Left ventricle myocardium inferior (tissue), 1 donor: ENCODE data around the gene GRIK4. TPM values are rescaled to one million over a fixed set of nuclear protein-coding genes. Genes with fewer than 3 reads are reported as not detected.

Source experiments
- DNase-seq: peaks from one replicate; pipeline ENCODE4 v3.0.0-alpha.2; 2020
- H3K27ac ChIP-seq: fragments of 200-600 bp; replicated peaks from 2 replicates; pipeline ENCODE4 v1.8.0; 2021
- H3K27me3 ChIP-seq: fragments of 200-600 bp; 2 replicates; pipeline ENCODE4 v1.8.0; 2021; ENCODE audit warnings: low read depth
- H3K36me3 ChIP-seq: fragments of 200-600 bp; 2 replicates; pipeline ENCODE4 v1.8.0; 2021
- H3K4me1 ChIP-seq: fragments of 200-600 bp; 2 replicates; pipeline ENCODE4 v1.8.0; 2021
- H3K4me3 ChIP-seq: fragments of 200-600 bp; 2 replicates; pipeline ENCODE4 v1.8.0; 2021; ENCODE audit warnings: mild to moderate bottlenecking, moderate library complexity
- H3K9me3 ChIP-seq: fragments of 200-600 bp; replicated peaks from 2 replicates; pipeline ENCODE4 v1.8.0; 2021
- intact Hi-C: fragments of 100-400 bp; cut with micrococcal nuclease; formaldehyde crosslinking; loops from one replicate; pipeline ENCODE4 v1.11.0; 2022
- total RNA-seq: library from RNA; stranded (reverse); fragmentation: NEBNext Ultra II Directional; extraction: Animal tissue kit (Norgen Biotek cat#: 25700); gene quantifications from one replicate; pipeline ENCODE4 v1.2.1, GENCODE V29; 2021
- TF ChIP-seq, protein P1 (sequence below): fragments of 200-600 bp; IDR thresholded peaks from 2 replicates; pipeline ENCODE4 v1.8.0; 2021; ENCODE audit warnings: antibody characterized with exemption, mild to moderate bottlenecking, borderline replicate concordance
- donor health status: DM: no; HTN: yes; CAD: no; lungs with severe emphysema.

GRIK4 gene
- total RNA-seq, 1 donor from 2014 or later, result 0.16 TPM

DNA sequence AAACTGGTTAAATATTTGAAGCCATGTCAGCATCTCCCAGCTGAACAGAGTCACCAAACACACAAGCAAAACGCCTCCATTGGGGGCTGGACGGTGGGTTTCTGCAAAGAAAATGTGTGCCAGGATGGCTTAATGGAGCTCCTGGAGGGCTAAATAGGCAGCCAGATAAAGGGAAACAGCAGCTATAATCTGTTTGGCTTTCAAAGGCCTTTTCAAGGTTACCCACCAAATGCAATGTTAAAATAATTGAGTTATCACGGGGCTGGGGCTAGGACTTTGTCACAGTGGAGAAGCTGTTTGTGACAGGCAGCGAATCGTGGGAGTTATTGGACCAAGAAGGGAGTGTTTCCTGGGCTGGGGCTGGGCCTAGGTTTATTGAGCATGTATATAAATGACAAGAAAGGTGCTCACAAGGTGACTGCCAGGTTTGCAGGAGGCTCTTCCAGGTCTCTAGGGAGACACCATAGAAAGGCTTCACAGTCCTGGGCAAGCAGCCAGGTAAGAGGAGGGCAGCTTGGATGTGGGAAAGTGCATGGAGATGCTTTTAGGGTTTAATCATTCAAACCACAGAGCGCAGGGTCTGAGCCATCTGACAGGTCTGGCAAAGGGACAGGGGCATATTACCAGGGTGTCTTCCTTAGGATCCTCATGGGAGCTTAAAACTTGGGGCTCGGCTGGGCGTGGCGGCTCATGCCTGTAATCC, 28.3 kb downstream of the GRIK4 start:
- intact Hi-C loops, result no loop called here
- H3K36me3 ChIP-seq, result no peaks in the 10 kb centered on the region
- H3K4me3 ChIP-seq, result no peak overlapping the region
- DNase-seq, result no peak
- no peak overlapping the region for H3K27ac ChIP-seq
- H3K4me1 ChIP-seq, result peaks cover 23% of the 10 kb centered on the region
- H3K9me3 ChIP-seq, result peaks cover 10% of the 10 kb centered on the region
- peaks cover 5% of the 10 kb centered on the region for H3K27me3 ChIP-seq
- TF ChIP-seq, protein P1, sequence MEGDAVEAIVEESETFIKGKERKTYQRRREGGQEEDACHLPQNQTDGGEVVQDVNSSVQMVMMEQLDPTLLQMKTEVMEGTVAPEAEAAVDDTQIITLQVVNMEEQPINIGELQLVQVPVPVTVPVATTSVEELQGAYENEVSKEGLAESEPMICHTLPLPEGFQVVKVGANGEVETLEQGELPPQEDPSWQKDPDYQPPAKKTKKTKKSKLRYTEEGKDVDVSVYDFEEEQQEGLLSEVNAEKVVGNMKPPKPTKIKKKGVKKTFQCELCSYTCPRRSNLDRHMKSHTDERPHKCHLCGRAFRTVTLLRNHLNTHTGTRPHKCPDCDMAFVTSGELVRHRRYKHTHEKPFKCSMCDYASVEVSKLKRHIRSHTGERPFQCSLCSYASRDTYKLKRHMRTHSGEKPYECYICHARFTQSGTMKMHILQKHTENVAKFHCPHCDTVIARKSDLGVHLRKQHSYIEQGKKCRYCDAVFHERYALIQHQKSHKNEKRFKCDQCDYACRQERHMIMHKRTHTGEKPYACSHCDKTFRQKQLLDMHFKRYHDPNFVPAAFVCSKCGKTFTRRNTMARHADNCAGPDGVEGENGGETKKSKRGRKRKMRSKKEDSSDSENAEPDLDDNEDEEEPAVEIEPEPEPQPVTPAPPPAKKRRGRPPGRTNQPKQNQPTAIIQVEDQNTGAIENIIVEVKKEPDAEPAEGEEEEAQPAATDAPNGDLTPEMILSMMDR, result no peak

DNA sequence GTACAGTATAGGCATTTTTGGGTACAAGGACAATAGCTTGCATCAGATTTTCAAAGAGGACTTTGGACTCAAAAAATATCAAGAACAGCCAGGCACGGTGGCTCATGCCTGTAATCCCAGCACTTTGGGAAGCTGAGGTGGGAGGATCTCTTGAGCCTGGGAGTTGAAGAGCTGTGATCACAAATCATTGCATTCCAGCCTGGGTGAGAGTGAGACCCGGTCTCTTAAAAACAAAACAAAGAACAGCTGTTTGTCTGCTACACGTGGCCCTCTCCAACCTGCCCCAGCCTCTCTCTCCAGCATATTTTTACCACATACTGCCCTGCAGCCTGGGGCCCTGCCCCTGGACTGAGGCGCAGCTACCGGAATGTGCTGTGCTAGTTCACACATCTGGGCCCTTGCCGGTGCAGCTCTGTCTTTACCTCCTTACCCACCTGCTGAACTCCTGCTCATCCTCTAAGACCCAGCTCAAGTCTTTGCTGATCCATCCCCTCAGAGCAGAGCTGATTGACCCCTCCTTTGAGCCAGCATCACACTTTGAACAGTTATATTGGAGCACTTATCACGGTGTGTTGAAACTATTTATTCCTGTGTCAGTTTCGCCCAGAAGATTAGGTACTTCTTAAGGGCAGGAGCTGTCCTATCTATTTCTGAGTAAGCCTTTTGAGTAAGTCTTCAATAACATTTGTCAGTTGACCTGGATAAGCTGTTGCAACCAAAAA, 29.4 kb downstream of the GRIK4 start:
- TF ChIP-seq, protein P1, result no peak
- Histone ChIP-seq H3K4me3 (no peak overlapping the region), H3K4me1 (peaks cover 23% of the 10 kb centered on the region), H3K9me3 (peaks cover 10% of the 10 kb centered on the region), H3K27me3 (peaks cover 5% of the 10 kb centered on the region), H3K27ac (no peak overlapping the region), H3K36me3 (no peaks in the 10 kb centered on the region)
- DNase-seq, result no peak
- intact Hi-C loops, result no loop called here

DNA sequence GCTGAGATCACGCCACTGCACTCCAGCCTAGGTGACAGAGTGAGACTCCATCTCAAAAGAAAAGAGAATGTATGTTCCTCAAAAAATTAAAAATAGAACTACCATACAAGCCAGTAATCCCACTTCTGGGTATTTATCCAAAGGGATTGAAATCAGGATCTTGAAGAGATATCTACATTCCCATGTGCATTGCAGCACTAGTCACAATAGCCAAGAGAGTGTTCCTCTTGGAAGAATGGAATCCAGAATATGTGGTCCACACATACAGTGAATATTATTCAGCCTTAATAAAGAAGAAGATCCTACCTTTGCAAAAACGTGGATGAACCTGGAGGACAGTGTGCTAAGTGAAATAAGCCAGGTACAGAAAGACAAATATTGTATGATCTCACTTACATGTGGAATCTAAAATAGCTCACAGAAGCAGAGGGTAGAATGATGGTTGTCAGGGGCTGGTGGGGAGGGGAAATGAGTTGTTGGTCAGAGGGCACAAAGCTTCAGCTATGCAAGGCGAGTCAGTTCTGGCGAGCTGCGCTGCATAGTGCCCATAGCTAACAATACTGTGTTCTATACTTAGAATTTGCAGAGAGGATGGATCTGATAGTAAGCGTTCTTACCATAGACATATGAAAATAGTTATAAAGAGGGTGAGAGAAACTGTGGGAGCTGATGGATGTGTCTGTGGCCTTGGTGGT, 32.1 kb downstream of the GRIK4 start:
- Histone ChIP-seq H3K27me3 (peaks cover 4% of the 10 kb centered on the region), H3K4me1 (peaks cover 45% of the 10 kb centered on the region), H3K27ac (no peak overlapping the region), H3K9me3 (peaks cover 10% of the 10 kb centered on the region), H3K36me3 (no peaks in the 10 kb centered on the region), H3K4me3 (no peak overlapping the region)
- no peak for DNase-seq
- intact Hi-C loops, result no loop called here
- TF ChIP-seq, protein P1, result no peak

- TF ChIP-seq, protein P1, result no peak
- H3K4me1 ChIP-seq, result peaks cover 40% of the 10 kb centered on the region
- DNase-seq, result no peak
Measured at GRCh38 chr11:120545813-120546212, 34.3 kb downstream of the GRIK4 start.

GRCh38 chr11:120546312-120547205, 35.0 kb downstream of the GRIK4 start:
- peaks cover 9% of the 10 kb centered on the region for H3K9me3 ChIP-seq
- H3K4me1 ChIP-seq, result peaks cover 40% of the 10 kb centered on the region
- H3K27ac ChIP-seq, result peak overlapping the region; percentile 84
- no peak for DNase-seq
- no peak overlapping the region for H3K4me3 ChIP-seq
- TF ChIP-seq, protein P1, result no peak
- no peaks in the 10 kb centered on the region for H3K27me3 ChIP-seq
- intact Hi-C loops, result no loop called here
- H3K36me3 ChIP-seq, result no peaks in the 10 kb centered on the region

More at GRCh38 chr11:120545813-120546212, 34.3 kb downstream of the GRIK4 start:
- H3K4me3 ChIP-seq, result no peak overlapping the region
- intact Hi-C loops, result no loop called here
- no peak overlapping the region for H3K27ac ChIP-seq
- peaks cover 10% of the 10 kb centered on the region for H3K9me3 ChIP-seq
- H3K36me3 ChIP-seq, result no peaks in the 10 kb centered on the region
- H3K27me3 ChIP-seq, result no peaks in the 10 kb centered on the region
